A673 (cell line): ENCODE data around the gene OLFM3. TPM values are rescaled to one million over a fixed set of nuclear protein-coding genes. Genes with fewer than 3 reads are reported as not detected.
A peak's percentile ranks its signal among the peaks of the same experiment; 100 is the strongest.

ENCODE experiments used
- BruUV-seq: library from RNA; stranded (reverse); fragments of 400-500 nt; replicated peaks from 2 replicates; lab custom pipeline; 2021; lab: Mats Ljungman, UMichigan
- CTCF ChIA-PET: fragments of 300-600 bp; sonication (Branson Sonifier 250); formaldehyde crosslinking; loops from one replicate; lab custom pipeline; 2022; ENCODE audit warnings: antibody characterized with exemption; lab: Charles Lee
- POLR2A ChIA-PET: fragments of 300-600 bp; sonication (Branson Sonifier 250); formaldehyde crosslinking; loops from one replicate; lab custom pipeline; 2022; ENCODE audit warnings: antibody characterized with exemption; ENCODE audit not compliant: low non-redundant PET; lab: Charles Lee
- DNase-seq: peaks from one replicate; pipeline ENCODE4 v3.0.0-alpha.2; 2015; ENCODE audit warnings: low spot score
- H3K27ac ChIP-seq: fragments of 200-600 bp; sonication (generic); 2 replicates; pipeline ENCODE4 v1.5.1; 2016; ENCODE audit warnings: mixed run types, low read depth, mild to moderate bottlenecking, mixed read lengths, antibody characterized with exemption, low read length; ENCODE audit not compliant: poor library complexity, severe bottlenecking
- H3K27me3 ChIP-seq: fragments of 200-600 bp; sonication (generic); replicated peaks from 2 replicates; pipeline ENCODE4 v1.6.1; 2017; ENCODE audit warnings: mixed run types, low read depth, mild to moderate bottlenecking, mixed read lengths, antibody characterized with exemption, low read length; ENCODE audit not compliant: insufficient read depth, poor library complexity
- H3K36me3 ChIP-seq: fragments of 200-600 bp; sonication (generic); 2 replicates; pipeline ENCODE4 v1.6.1; 2016; ENCODE audit warnings: mixed run types, mild to moderate bottlenecking, mixed read lengths, antibody characterized with exemption, low read length; ENCODE audit not compliant: insufficient read depth, poor library complexity, severe bottlenecking
- H3K4me1 ChIP-seq: fragments of 200-600 bp; sonication (generic); 2 replicates; pipeline ENCODE4 v1.6.1; 2017; ENCODE audit warnings: mixed run types, mild to moderate bottlenecking, mixed read lengths, antibody characterized with exemption, low read length; ENCODE audit not compliant: insufficient read depth, poor library complexity, severe bottlenecking
- H3K4me3 ChIP-seq: fragments of 200-600 bp; sonication (generic); 2 replicates; pipeline ENCODE4 v1.5.1; 2016; ENCODE audit warnings: low read depth, mixed run types, mild to moderate bottlenecking, mixed read lengths, low read length; ENCODE audit not compliant: poor library complexity, severe bottlenecking
- H3K9me3 ChIP-seq: fragments of 200-600 bp; sonication (generic); 2 replicates; pipeline ENCODE4 v1.6.1; 2016; ENCODE audit warnings: mixed run types, low read depth, mild to moderate bottlenecking, mixed read lengths, antibody characterized with exemption, low read length; ENCODE audit not compliant: poor library complexity, severe bottlenecking
- EZH2 ChIP-seq: fragments of 200-600 bp; sonication (generic); IDR thresholded peaks from 2 replicates; pipeline ENCODE4 v1.6.1; 2017; ENCODE audit warnings: borderline replicate concordance, low read depth, mild to moderate bottlenecking, mixed read lengths, antibody characterized with exemption, low read length; ENCODE audit not compliant: poor library complexity, severe bottlenecking
- intact Hi-C: fragments of 100-400 bp; cut with micrococcal nuclease; formaldehyde crosslinking; loops from one replicate; pipeline ENCODE4 v1.10.0; 2022; ENCODE audit not compliant: unreplicated experiment
- total RNA-seq: library from RNA; stranded (reverse); gene quantifications from 2 replicates; pipeline ENCODE4 v1.2.3, GENCODE V29; 2021
- TF ChIP-seq, protein P1 (sequence below): fragments of 300-800, 200-600 bp; sonication (generic); conservative IDR thresholded peaks from 2 replicates; pipeline ENCODE4 v1.5.1; 2017; ENCODE audit warnings: low read depth, mild to moderate bottlenecking, antibody characterized with exemption, low read length, moderate library complexity, mixed read lengths

Gene OLFM3
- total RNA-seq, 1 experiment from 2014 or later: 85.0 TPM

DNA sequence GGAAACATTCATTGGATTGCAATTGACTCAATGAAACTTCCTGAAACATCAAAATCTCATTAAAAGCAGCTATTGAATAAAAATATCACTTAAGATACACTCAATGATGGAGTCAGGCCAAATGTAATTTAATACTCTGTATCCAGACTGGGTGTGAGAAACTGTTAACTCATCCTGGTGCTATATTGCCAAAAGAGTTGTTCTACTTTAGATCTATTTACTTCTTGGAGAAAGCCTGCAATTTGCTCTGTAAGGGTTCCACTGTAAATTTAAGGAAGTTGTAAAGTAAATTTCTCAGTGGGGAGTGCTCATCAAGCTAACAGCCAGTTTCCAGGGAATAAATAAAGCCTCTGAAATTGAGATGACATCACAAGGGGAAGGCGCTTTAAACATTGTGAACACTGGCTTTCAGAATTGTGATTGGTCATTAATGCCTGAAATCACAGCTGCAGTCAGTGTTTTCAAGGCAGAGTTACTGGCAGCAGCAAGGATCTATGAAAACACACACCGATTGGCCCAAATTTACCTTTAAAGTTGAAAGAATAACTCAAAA, 91.4 kb downstream of the OLFM3 start:
- peak; percentile 99 for DNase-seq
- intact Hi-C loops: loop anchor here (1.0 to 2.0 kb wide), 2 partner anchors 88 to 279 kb away; no protein-coding TSS in a partner anchor
- no peaks in the 10 kb centered on the region for H3K36me3 ChIP-seq
- TF ChIP-seq, protein P1, sequence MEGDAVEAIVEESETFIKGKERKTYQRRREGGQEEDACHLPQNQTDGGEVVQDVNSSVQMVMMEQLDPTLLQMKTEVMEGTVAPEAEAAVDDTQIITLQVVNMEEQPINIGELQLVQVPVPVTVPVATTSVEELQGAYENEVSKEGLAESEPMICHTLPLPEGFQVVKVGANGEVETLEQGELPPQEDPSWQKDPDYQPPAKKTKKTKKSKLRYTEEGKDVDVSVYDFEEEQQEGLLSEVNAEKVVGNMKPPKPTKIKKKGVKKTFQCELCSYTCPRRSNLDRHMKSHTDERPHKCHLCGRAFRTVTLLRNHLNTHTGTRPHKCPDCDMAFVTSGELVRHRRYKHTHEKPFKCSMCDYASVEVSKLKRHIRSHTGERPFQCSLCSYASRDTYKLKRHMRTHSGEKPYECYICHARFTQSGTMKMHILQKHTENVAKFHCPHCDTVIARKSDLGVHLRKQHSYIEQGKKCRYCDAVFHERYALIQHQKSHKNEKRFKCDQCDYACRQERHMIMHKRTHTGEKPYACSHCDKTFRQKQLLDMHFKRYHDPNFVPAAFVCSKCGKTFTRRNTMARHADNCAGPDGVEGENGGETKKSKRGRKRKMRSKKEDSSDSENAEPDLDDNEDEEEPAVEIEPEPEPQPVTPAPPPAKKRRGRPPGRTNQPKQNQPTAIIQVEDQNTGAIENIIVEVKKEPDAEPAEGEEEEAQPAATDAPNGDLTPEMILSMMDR: no peak
- no peak for TF ChIP-seq EZH2
- CTCF ChIA-PET: no interaction called here
- no peaks in the 10 kb centered on the region for H3K27me3 ChIP-seq
- no TSS peak for BruUV-seq
- H3K4me3 ChIP-seq: peak overlapping the region; percentile 17
- H3K4me1 ChIP-seq: peaks cover 74% of the 10 kb centered on the region
- H3K9me3 ChIP-seq: no peaks in the 10 kb centered on the region
- POLR2A ChIA-PET: no interaction called here
- H3K27ac ChIP-seq: peak overlapping the region; percentile 70

GRCh38 chr1:101902199-101902598, 94.5 kb downstream of the OLFM3 start:
- H3K4me1 ChIP-seq: peaks cover 67% of the 10 kb centered on the region
- ChIA-PET POLR2A (no interaction called here), CTCF (no interaction called here)
- H3K36me3 ChIP-seq: no peaks in the 10 kb centered on the region
- no peak for DNase-seq
- intact Hi-C loops: no loop called here
- no TSS peak for BruUV-seq
- no peaks in the 10 kb centered on the region for H3K27me3 ChIP-seq
- H3K27ac ChIP-seq: no peak overlapping the region
- H3K4me3 ChIP-seq: no peak overlapping the region
- H3K9me3 ChIP-seq: no peaks in the 10 kb centered on the region
- no peak for TF ChIP-seq EZH2
- TF ChIP-seq, protein P1: no peak

GRCh38 chr1:101898137-101898536, 98.6 kb downstream of the OLFM3 start:
- POLR2A ChIA-PET: no interaction called here
- Histone ChIP-seq H3K27ac (no peak overlapping the region), H3K4me3 (no peak overlapping the region), H3K27me3 (no peaks in the 10 kb centered on the region), H3K9me3 (no peaks in the 10 kb centered on the region), H3K36me3 (no peaks in the 10 kb centered on the region), H3K4me1 (peaks cover 32% of the 10 kb centered on the region)
- DNase-seq: no peak
- CTCF ChIA-PET: no interaction called here
- TF ChIP-seq, protein P1: no peak
- TF ChIP-seq EZH2: no peak
- no TSS peak for BruUV-seq
- intact Hi-C loops: no loop called here
